Right lobe of liver (tissue), 4 donors: ENCODE data around the gene CENPQ.

Experiments
- CTCF ChIP-seq, 4 donors: fragments of 200-600 bp in 3 of 4; fragments of 450-650 bp in 1 of 4; IDR thresholded peaks; one replicate each; pipeline versions ENCODE4 v1.5.1 to v1.8.0; 2016 to 2022; ENCODE audit warnings: antibody characterized with exemption in 4 of 4, mild to moderate bottlenecking in 2 of 4
- POLR2A ChIP-seq: fragments of 450-650 bp; IDR thresholded peaks from one replicate; pipeline ENCODE4 v1.6.1; 2017; ENCODE audit warnings: antibody characterized with exemption, mild to moderate bottlenecking
- donor health status: DM: no; HTN: no; CAD: no.
- donor health status: DM: no; HTN: no; CAD: no.
- donor health status: DM: no; HTN: yes; CAD: no.

- TF ChIP-seq CTCF (IDR thresholded peaks at IDR 0.05) = no peak
- TF ChIP-seq POLR2A = no peak
Measured at GRCh38 chr6:49506569-49507111, 43.5 kb downstream of the CENPQ start.
